Ascending aorta (tissue), 2 donors: Measurements from ENCODE around the gene CBX7. TPM values are rescaled to one million over a fixed set of nuclear protein-coding genes. Genes with fewer than 3 reads are reported as not detected.
"Not testable (repeated sequence)": the region's sequence is repeated elsewhere in the genome, so short reads cannot be mapped to it uniquely, and the experiment has no call there.

ENCODE experiments used
- DNase-seq, 2 donors: peaks; one replicate each; pipeline ENCODE4 v3.0.0-alpha.2; 2019; ENCODE audit warnings: low spot score in 2 of 2
- H3K27ac ChIP-seq, 2 donors: fragments of 200-600 bp; sonication (generic); one replicate each; pipeline ENCODE4 v1.5.1; 2016 to 2017; ENCODE audit warnings: mild to moderate bottlenecking in 1 of 2
- H3K27me3 ChIP-seq: fragments of 200-600 bp; sonication (generic); one replicate; pipeline ENCODE4 v1.5.1; 2017
- H3K36me3 ChIP-seq, 2 donors: fragments of 200-600 bp; sonication (generic); one replicate each; pipeline ENCODE4 v1.5.1; 2016
- H3K4me1 ChIP-seq, 2 donors: fragments of 200-600 bp; sonication (generic); one replicate each; pipeline ENCODE4 v1.5.1; 2016 to 2017; ENCODE audit warnings: mild to moderate bottlenecking in 1 of 2
- H3K4me3 ChIP-seq, 2 donors: fragments of 200-600 bp; sonication (generic); one replicate each; pipeline ENCODE4 v1.5.1; 2016 to 2017; ENCODE audit warnings: mild to moderate bottlenecking in 1 of 2
- H3K9me3 ChIP-seq, 2 donors: fragments of 200-600 bp; sonication (generic); one replicate each; pipeline ENCODE4 v1.5.1; 2016
- CTCF ChIP-seq, 3 experiments: fragments of 200-600 bp in 2 of 3; fragments of 450-650 bp in 1 of 3; sonication (generic) in 2 of 3; IDR thresholded peaks; one replicate each; pipeline ENCODE4 v1.5.1; 2016 to 2019; ENCODE audit warnings: antibody characterized with exemption in 3 of 3, mild to moderate bottlenecking in 1 of 3, moderate library complexity in 1 of 3
- intact Hi-C: fragments of 100-400 bp; cut with DNase I; formaldehyde crosslinking; loops from one replicate; pipeline ENCODE4 v1.15.1; 2023
- total RNA-seq: library from RNA; depleted of rRNA; stranded (reverse); fragments of >200 nt; gene quantifications from one replicate; pipeline ENCODE4 v1.1.0, GENCODE V29; 2016

CBX7 gene
- total RNA-seq, 1 donor from 2014 or later, result 261 TPM

- Histone ChIP-seq H3K36me3 (no peaks in the 10 kb centered on the region), H3K4me3 (no peak overlapping the region), H3K27ac (peak overlapping the region; percentile 47 to 56), H3K4me1 (peaks cover 24 to 28% of the 10 kb centered on the region in 2 donors), H3K9me3 (no peaks in the 10 kb centered on the region), H3K27me3 (no peaks in the 10 kb centered on the region)
- intact Hi-C loops, result loop anchor here (5.0 kb wide), 1 partner anchor 353 kb away; no protein-coding TSS in a partner anchor
- no peak for DNase-seq
- TF ChIP-seq CTCF (IDR thresholded peaks at IDR 0.05), result no peak
Measured at GRCh38 chr22:39173787-39174497, 21.5 kb upstream of the CBX7 start.

GRCh38 chr22:39173050-39173706 lies 20.7 kb upstream of the CBX7 start:
- DNase-seq, result peak in 1 of 2 donors; percentile 50

GRCh38 chr22:39172265-39173049 lies 20.0 kb upstream of the CBX7 start:
- not testable (repeated sequence) for H3K4me3 ChIP-seq, H3K27me3 ChIP-seq, H3K36me3 ChIP-seq, H3K27ac ChIP-seq, H3K9me3 ChIP-seq
- H3K4me1 ChIP-seq, result peaks cover 24 to 28% of the 10 kb centered on the region in 2 donors
- peak in 1 of 2 donors; percentile 9 for DNase-seq
- intact Hi-C loops, result loop anchor here (5.0 kb wide), 1 partner anchor 355 kb away; no protein-coding TSS in a partner anchor

More at GRCh38 chr22:39173050-39173706, 20.7 kb upstream of the CBX7 start:
- H3K4me3 ChIP-seq, result no peak overlapping the region
- H3K9me3 ChIP-seq, result no peaks in the 10 kb centered on the region
- TF ChIP-seq CTCF (IDR thresholded peaks at IDR 0.05), result no peak
- H3K27me3 ChIP-seq, result no peaks in the 10 kb centered on the region
- no peaks in the 10 kb centered on the region for H3K36me3 ChIP-seq
- H3K4me1 ChIP-seq, result peaks cover 24 to 28% of the 10 kb centered on the region in 2 donors
- intact Hi-C loops, result loop anchor here (5.0 kb wide), 1 partner anchor 354 kb away; no protein-coding TSS in a partner anchor
- no peak overlapping the region for H3K27ac ChIP-seq

- H3K4me1 ChIP-seq, result peaks cover 24 to 28% of the 10 kb centered on the region in 2 donors
- no peak overlapping the region for H3K4me3 ChIP-seq
- no peaks in the 10 kb centered on the region for H3K36me3 ChIP-seq
- TF ChIP-seq CTCF (IDR thresholded peaks at IDR 0.05), result no peak
- peak in 1 of 2 donors; percentile 45 for DNase-seq
- H3K27me3 ChIP-seq, result no peaks in the 10 kb centered on the region
- intact Hi-C loops, result loop anchor here (1.0 to 5.0 kb wide), 2 partner anchors 138 to 356 kb away; no protein-coding TSS in a partner anchor
- H3K9me3 ChIP-seq, result no peaks in the 10 kb centered on the region
- no peak overlapping the region for H3K27ac ChIP-seq
Measured at GRCh38 chr22:39171623-39172264, 19.3 kb upstream of the CBX7 start.

- intact Hi-C loops, result loop anchor here (1.0 to 5.0 kb wide), 3 partner anchors 138 to 356 kb away; no protein-coding TSS in a partner anchor
- H3K36me3 ChIP-seq, result no peaks in the 10 kb centered on the region
- H3K27me3 ChIP-seq, result no peaks in the 10 kb centered on the region
- no peak overlapping the region for H3K27ac ChIP-seq
- peak overlapping the region in 1 of 2 donors; percentile 31 for H3K4me3 ChIP-seq
- TF ChIP-seq CTCF (IDR thresholded peaks at IDR 0.05), result peak; percentile 95 to 98 (median 96)
- peaks cover 22 to 23% of the 10 kb centered on the region in 2 donors for H3K4me1 ChIP-seq
- DNase-seq, result peak in 1 of 2 donors; percentile 88
- no peaks in the 10 kb centered on the region for H3K9me3 ChIP-seq
Measured at GRCh38 chr22:39170825-39171622, 18.5 kb upstream of the CBX7 start.
